Endothelial cell of umbilical vein (primary cell): ENCODE results near the gene RBPJL. TPM values are rescaled to one million over a fixed set of nuclear protein-coding genes. Genes with fewer than 3 reads are reported as not detected.

Experiments
- BruUV-seq: library from RNA; stranded (reverse); fragments of 400-500 nt; replicated peaks from 2 replicates; lab custom pipeline; 2021; lab: Mats Ljungman, UMichigan
- CTCF ChIA-PET: fragments of 300-600, 350-600 bp; sonication (Branson Sonifier 250); formaldehyde crosslinking; loops from one replicate; lab custom pipeline; 2021; ENCODE audit warnings: antibody characterized with exemption, inconsistent platforms; lab: Charles Lee
- POLR2A ChIA-PET: fragments of 300-600, 350-600 bp; sonication (Branson Sonifier 250); formaldehyde crosslinking; loops from one replicate; lab custom pipeline; 2021; ENCODE audit warnings: antibody characterized with exemption, inconsistent platforms; lab: Charles Lee
- DNase-seq: peaks from one replicate; pipeline ENCODE4 v3.0.0-alpha.2; 2011; ENCODE audit warnings: low read depth, low spot score
- FAIRE-seq: peaks from 2 replicates; lab custom pipeline; 2011; peaks lifted over from hg19 to GRCh38; lab: Jason Lieb, UNC
- H2AFZ ChIP-seq: 2 replicates; pipeline ENCODE4 v1.6.0; 2012; ENCODE audit warnings: low read depth, low read length, control low read depth, inconsistent platforms
- H3K27ac ChIP-seq: 2 replicates; pipeline ENCODE4 v1.5.1; 2011; ENCODE audit warnings: low read depth, mild to moderate bottlenecking, control low read depth, low read length, moderate library complexity; ENCODE audit not compliant: insufficient read depth
- H3K27me3 ChIP-seq, 2 experiments: 2 replicates each; pipeline versions ENCODE4 v1.6.0 to v1.6.1; 2011; ENCODE audit warnings: low read length in 2 of 2, mixed read lengths in 1 of 2; ENCODE audit not compliant: control insufficient read depth in 2 of 2, insufficient read depth in 2 of 2
- H3K36me3 ChIP-seq, 2 experiments: 2 replicates in 1 of 2; 3 replicates in 1 of 2; pipeline ENCODE4 v1.5.1; 2011; ENCODE audit warnings: low read length in 2 of 2, mild to moderate bottlenecking in 1 of 2, moderate library complexity in 1 of 2; ENCODE audit not compliant: control insufficient read depth in 2 of 2, insufficient read depth in 2 of 2; ENCODE audit errors: extremely low read depth in 1 of 2
- H3K4me1 ChIP-seq: 3 replicates; pipeline ENCODE4 v1.5.1; 2011; ENCODE audit warnings: mild to moderate bottlenecking, low read length; ENCODE audit not compliant: control insufficient read depth, insufficient read depth; ENCODE audit errors: extremely low read depth
- H3K4me2 ChIP-seq: 2 replicates; pipeline ENCODE4 v1.6.1; 2011; ENCODE audit warnings: low read length, control low read depth, mixed read lengths; ENCODE audit not compliant: insufficient read depth
- H3K4me3 ChIP-seq, 3 experiments: fragments of 200-600 bp in 1 of 3; sonication (generic), shearing (Covaris generic) in 1 of 3; replicated peaks in 1 of 3; 2 replicates each; pipeline ENCODE4 v1.5.1; 2011 to 2016; ENCODE audit warnings: control low read depth in 3 of 3, low read length in 3 of 3, mild to moderate bottlenecking in 2 of 3, inconsistent platforms in 1 of 3, low read depth in 1 of 3, moderate library complexity in 1 of 3; ENCODE audit not compliant: insufficient read depth in 1 of 3
- H3K79me2 ChIP-seq: 2 replicates; pipeline ENCODE4 v1.6.0; 2012; ENCODE audit warnings: low read length, inconsistent platforms; ENCODE audit not compliant: control insufficient read depth, insufficient read depth
- H3K9ac ChIP-seq: replicated peaks from 2 replicates; pipeline ENCODE3; 2011; ENCODE audit warnings: low read length, control low read depth; ENCODE audit not compliant: insufficient read depth; ENCODE audit errors: extremely low read depth
- H3K9me1 ChIP-seq: replicated peaks from 3 replicates; pipeline ENCODE4 v1.6.0; 2011; ENCODE audit warnings: mild to moderate bottlenecking, low read length; ENCODE audit not compliant: control insufficient read depth, insufficient read depth; ENCODE audit errors: extremely low read depth
- H3K9me3 ChIP-seq: replicated peaks from 2 replicates; pipeline ENCODE4 v1.5.1; 2012; ENCODE audit warnings: low read length, inconsistent platforms; ENCODE audit not compliant: control insufficient read depth, insufficient read depth
- H4K20me1 ChIP-seq: replicated peaks from 2 replicates; pipeline ENCODE3; 2011; ENCODE audit warnings: mild to moderate bottlenecking, low read length; ENCODE audit not compliant: control insufficient read depth, insufficient read depth; ENCODE audit errors: extremely low read depth
- CTCF ChIP-seq, 2 donors: IDR thresholded peaks; 1 replicate in 1 of 2; 2 replicates in 1 of 2; pipeline ENCODE4 v1.5.1; 2011; ENCODE audit warnings: low read length in 2 of 2, mild to moderate bottlenecking in 2 of 2, moderate library complexity in 2 of 2, control low read depth in 1 of 2, inconsistent platforms in 1 of 2, low read depth in 1 of 2; ENCODE audit not compliant: insufficient read depth in 1 of 2; ENCODE audit errors: extremely low read depth in 1 of 2
- EZH2 ChIP-seq: IDR thresholded peaks from 2 replicates; pipeline ENCODE4 v1.6.1; 2012; ENCODE audit warnings: borderline replicate concordance, low read depth, mild to moderate bottlenecking, moderate library complexity, low read length, inconsistent platforms; ENCODE audit not compliant: severe bottlenecking
- GATA2 ChIP-seq: IDR thresholded peaks from 2 replicates; pipeline ENCODE4 v1.7.0; 2011; ENCODE audit warnings: low read depth, mild to moderate bottlenecking, moderate library complexity, mixed read lengths, low read length; ENCODE audit not compliant: insufficient read length, insufficient read depth
- MAX ChIP-seq: IDR thresholded peaks from 2 replicates; pipeline ENCODE4 v1.6.1; 2011; ENCODE audit not compliant: insufficient read depth, insufficient read length
- MYC ChIP-seq: IDR thresholded peaks from one replicate; pipeline ENCODE4 v1.6.1; 2011; ENCODE audit warnings: mild to moderate bottlenecking, low read depth, low read length
- POLR2A ChIP-seq: IDR thresholded peaks from 2 replicates; pipeline ENCODE4 v1.6.1; 2012; ENCODE audit warnings: low read depth, mild to moderate bottlenecking, control low read depth, low read length
- POLR2AphosphoS5 ChIP-seq: IDR thresholded peaks from 2 replicates; pipeline ENCODE4 v1.6.1; 2012; ENCODE audit warnings: low read depth, mild to moderate bottlenecking, control low read depth, low read length, moderate library complexity; ENCODE audit not compliant: insufficient read depth
- dilution Hi-C: fragments of 300-500 bp; cut with MboI; formaldehyde crosslinking; loops from one replicate; pipeline ENCODE4 v1.15.0; 2019; ENCODE audit warnings: low sequenced_read_pairs; ENCODE audit not compliant: extremely low pct_ligation_motif_present
- intact Hi-C: fragments of 100-400 bp; cut with micrococcal nuclease; formaldehyde crosslinking; loops from one replicate; pipeline ENCODE4 v1.10.0; 2022
- polyA plus RNA-seq, 4 experiments: library from polyadenylated mRNA; depleted of rRNA in 3 of 4; stranded (reverse) in 3 of 4; unstranded in 1 of 4; fragments of >200 nt; gene quantifications; 2 replicates each; pipeline versions ENCODE4 v1.2.1 to v1.2.3, GENCODE V29; 2011 to 2012; ENCODE audit warnings: missing spikeins in 1 of 4
- total RNA-seq: library from RNA; stranded (reverse); gene quantifications from 2 replicates; pipeline ENCODE4 v1.2.3, GENCODE V29; 2021

The RBPJL gene
- total and polyA plus RNA-seq, 2 donors (not counting 3 experiments of a cell fraction or from before 2014, with no cell fraction given), result not detected

- POLR2A ChIA-PET, result no interaction called here
- Histone ChIP-seq H3K4me3 (no peak overlapping the region), H4K20me1 (no peaks in the 10 kb centered on the region), H3K4me1 (no peaks in the 10 kb centered on the region), H3K9ac (no peak overlapping the region), H3K9me1 (no peaks in the 10 kb centered on the region), H3K27me3 (no peaks in the 10 kb centered on the region), H3K9me3 (no peaks in the 10 kb centered on the region), H3K36me3 (no peaks in the 10 kb centered on the region), H3K4me2 (no peak overlapping the region), H3K79me2 (no peaks in the 10 kb centered on the region), H2AFZ (no peak overlapping the region), H3K27ac (no peak overlapping the region)
- no peak for TF ChIP-seq CTCF (IDR thresholded peaks at IDR 0.05; ENCODE audit: extremely low read depth in 1 of 2, insufficient read depth in 1 of 2, low read depth in 1 of 2, low read length in 2 of 2)
- TF ChIP-seq MAX, result no peak
- TF ChIP-seq MYC, result no peak
- no peak for TF ChIP-seq GATA2
- TF ChIP-seq EZH2, result no peak
- TF ChIP-seq POLR2AphosphoS5, result no peak
- no peak for TF ChIP-seq POLR2A
- CTCF ChIA-PET, result interaction anchor here (1.3 to 7.1 kb wide), 3 partner anchors 9 to 239 kb away, joined by 3 to 42 read pairs (median 4); no protein-coding TSS in a partner anchor
- DNase-seq, result no peak
- BruUV-seq, result no TSS peak
- dilution Hi-C loops (no loop called here), intact Hi-C loops (no loop called here)
- FAIRE-seq, result no peak
Observed at GRCh38 chr20:45282700-45283550, 23.7 kb upstream of the RBPJL start.
